HepG2 (cell line): ENCODE measurements around the gene NEU1. TPM values are rescaled to one million over a fixed set of nuclear protein-coding genes. Genes with fewer than 3 reads are reported as not detected.

Source experiments
- ATAD3A ChIP-seq: sonication (generic); formaldehyde crosslinking; IDR thresholded peaks from 2 replicates; pipeline ENCODE4 v1.4.0; 2020; ENCODE audit warnings: missing genetic modification reagents
- ATF1 ChIP-seq: IDR thresholded peaks from 2 replicates; pipeline ENCODE4 v1.6.1; 2016; ENCODE audit warnings: mild to moderate bottlenecking, control low read depth
- BRCA1 ChIP-seq: sonication (generic); formaldehyde crosslinking; IDR thresholded peaks from 2 replicates; pipeline ENCODE4 v1.4.0; 2020; ENCODE audit warnings: missing genetic modification reagents
- HDAC1 ChIP-seq: sonication (generic); formaldehyde crosslinking; IDR thresholded peaks from 2 replicates; pipeline ENCODE4 v1.5.1; 2020; ENCODE audit warnings: mild to moderate bottlenecking, missing genetic modification reagents
- SOX13 ChIP-seq, 3 experiments: fragments of 450-650 bp in 1 of 3; sonication (generic) in 1 of 3; formaldehyde crosslinking in 1 of 3; IDR thresholded peaks in 2 of 3; conservative IDR thresholded peaks in 1 of 3; 2 replicates each; pipeline versions ENCODE4 v1.5.0 to v1.6.1; 2016 to 2020; ENCODE audit warnings: antibody characterized with exemption in 1 of 3, mild to moderate bottlenecking in 1 of 3, missing compliant biosample characterization in 1 of 3, missing genetic modification reagents in 1 of 3, moderate library complexity in 1 of 3
- ZNF616 ChIP-seq: sonication (generic); formaldehyde crosslinking; IDR thresholded peaks from 2 replicates; pipeline ENCODE4 v1.5.0; 2020; ENCODE audit warnings: low read depth, mild to moderate bottlenecking, missing genetic modification reagents
- polyA plus RNA-seq, 8 experiments: library from polyadenylated mRNA; depleted of rRNA in 3 of 8; stranded (reverse) in 7 of 8; unstranded in 1 of 8; fragments of >200 nt; fragmentation: Illumina TruSeq in 4 of 8; extraction: Trizol in 4 of 8; gene quantifications; 2 replicates each; pipeline versions ENCODE4 v1.2.1 to v1.2.3, GENCODE V29; 2011 to 2016; ENCODE audit warnings: low read depth in 4 of 8, missing spikeins in 1 of 8, mixed read lengths in 1 of 8; ENCODE audit not compliant: insufficient read depth in 1 of 8
- total RNA-seq, 5 experiments: library from RNA; depleted of rRNA; stranded (reverse); fragments of >200 nt; fragmentation: Illumina TruSeq; extraction: Trizol; gene quantifications; 2 replicates each; pipeline ENCODE4 v1.2.3, GENCODE V29; 2016; ENCODE audit warnings: low read depth in 1 of 5
- TF ChIP-seq, protein P1 (sequence below): sonication (generic); formaldehyde crosslinking; IDR thresholded peaks from 2 replicates; pipeline ENCODE4 v1.4.0; 2020; ENCODE audit warnings: missing genetic modification reagents, borderline replicate concordance
- TF ChIP-seq, protein P2 (sequence below): sonication (generic); formaldehyde crosslinking; IDR thresholded peaks from 2 replicates; pipeline ENCODE4 v1.9.0; 2021; ENCODE audit warnings: missing genetic modification reagents, mild to moderate bottlenecking, borderline replicate concordance
- TF ChIP-seq, protein P3 (sequence below): sonication (generic); formaldehyde crosslinking; IDR thresholded peaks from 2 replicates; pipeline ENCODE4 v1.5.1; 2020; ENCODE audit warnings: mild to moderate bottlenecking, missing genetic modification reagents, moderate library complexity
- TF ChIP-seq, protein P4 (sequence below): sonication (generic); formaldehyde crosslinking; IDR thresholded peaks from 2 replicates; pipeline ENCODE4 v1.4.0; 2020; ENCODE audit warnings: missing genetic modification reagents, low read depth, mild to moderate bottlenecking, borderline replicate concordance
- TF ChIP-seq, protein P5 (sequence below): IDR thresholded peaks from 2 replicates; pipeline ENCODE4 v1.6.1; 2018; ENCODE audit warnings: missing genetic modification reagents
- TF ChIP-seq, protein P6 (sequence below): sonication (generic); formaldehyde crosslinking; conservative IDR thresholded peaks from 2 replicates; pipeline ENCODE4 v1.4.0; 2020; ENCODE audit warnings: missing genetic modification reagents

Gene NEU1
- total and polyA plus RNA-seq, 2 of the 13 experiments (the other 11 are each of a cell fraction or from before 2014, with no cell fraction given), result 215 to 297 TPM

DNA sequence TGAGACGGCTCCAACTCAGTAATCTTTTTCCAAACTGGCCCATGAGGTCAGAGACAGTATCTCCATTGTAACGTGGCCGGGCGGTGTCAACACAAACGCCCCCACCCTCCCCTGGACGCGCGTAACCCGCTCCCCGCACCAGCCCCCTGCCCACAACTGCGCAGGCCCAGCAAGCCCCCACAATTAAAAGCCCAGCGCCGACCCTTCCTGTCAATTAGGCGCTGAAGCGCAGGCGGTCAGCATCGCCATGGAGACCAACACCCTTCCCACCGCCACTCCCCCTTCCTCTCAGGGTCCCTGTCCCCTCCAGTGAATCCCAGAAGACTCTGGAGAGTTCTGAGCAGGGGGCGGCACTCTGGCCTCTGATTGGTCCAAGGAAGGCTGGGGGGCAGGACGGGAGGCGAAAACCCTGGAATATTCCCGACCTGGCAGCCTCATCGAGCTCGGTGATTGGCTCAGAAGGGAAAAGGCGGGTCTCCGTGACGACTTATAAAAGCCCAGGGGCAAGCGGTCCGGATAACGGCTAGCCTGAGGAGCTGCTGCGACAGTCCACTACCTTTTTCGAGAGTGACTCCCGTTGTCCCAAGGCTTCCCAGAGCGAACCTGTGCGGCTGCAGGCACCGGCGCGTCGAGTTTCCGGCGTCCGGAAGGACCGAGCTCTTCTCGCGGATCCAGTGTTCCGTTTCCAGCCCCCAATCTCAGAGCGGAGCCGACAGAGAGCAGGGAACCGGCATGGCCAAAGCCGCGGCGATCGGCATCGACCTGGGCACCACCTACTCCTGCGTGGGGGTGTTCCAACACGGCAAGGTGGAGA, 47.4 kb downstream of the NEU1 start, which contains the start of the genes HSPA1A and HSPA1L (continued):
- TF ChIP-seq, protein P1, sequence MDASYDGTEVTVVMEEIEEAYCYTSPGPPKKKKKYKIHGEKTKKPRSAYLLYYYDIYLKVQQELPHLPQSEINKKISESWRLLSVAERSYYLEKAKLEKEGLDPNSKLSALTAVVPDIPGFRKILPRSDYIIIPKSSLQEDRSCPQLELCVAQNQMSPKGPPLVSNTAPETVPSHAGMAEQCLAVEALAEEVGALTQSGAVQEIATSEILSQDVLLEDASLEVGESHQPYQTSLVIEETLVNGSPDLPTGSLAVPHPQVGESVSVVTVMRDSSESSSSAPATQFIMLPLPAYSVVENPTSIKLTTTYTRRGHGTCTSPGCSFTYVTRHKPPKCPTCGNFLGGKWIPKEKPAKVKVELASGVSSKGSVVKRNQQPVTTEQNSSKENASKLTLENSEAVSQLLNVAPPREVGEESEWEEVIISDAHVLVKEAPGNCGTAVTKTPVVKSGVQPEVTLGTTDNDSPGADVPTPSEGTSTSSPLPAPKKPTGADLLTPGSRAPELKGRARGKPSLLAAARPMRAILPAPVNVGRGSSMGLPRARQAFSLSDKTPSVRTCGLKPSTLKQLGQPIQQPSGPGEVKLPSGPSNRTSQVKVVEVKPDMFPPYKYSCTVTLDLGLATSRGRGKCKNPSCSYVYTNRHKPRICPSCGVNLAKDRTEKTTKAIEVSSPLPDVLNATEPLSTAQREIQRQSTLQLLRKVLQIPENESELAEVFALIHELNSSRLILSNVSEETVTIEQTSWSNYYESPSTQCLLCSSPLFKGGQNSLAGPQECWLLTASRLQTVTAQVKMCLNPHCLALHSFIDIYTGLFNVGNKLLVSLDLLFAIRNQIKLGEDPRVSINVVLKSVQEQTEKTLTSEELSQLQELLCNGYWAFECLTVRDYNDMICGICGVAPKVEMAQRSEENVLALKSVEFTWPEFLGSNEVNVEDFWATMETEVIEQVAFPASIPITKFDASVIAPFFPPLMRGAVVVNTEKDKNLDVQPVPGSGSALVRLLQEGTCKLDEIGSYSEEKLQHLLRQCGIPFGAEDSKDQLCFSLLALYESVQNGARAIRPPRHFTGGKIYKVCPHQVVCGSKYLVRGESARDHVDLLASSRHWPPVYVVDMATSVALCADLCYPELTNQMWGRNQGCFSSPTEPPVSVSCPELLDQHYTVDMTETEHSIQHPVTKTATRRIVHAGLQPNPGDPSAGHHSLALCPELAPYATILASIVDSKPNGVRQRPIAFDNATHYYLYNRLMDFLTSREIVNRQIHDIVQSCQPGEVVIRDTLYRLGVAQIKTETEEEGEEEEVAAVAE (CRISPR knock-in tag), result peak; percentile 70; the same call in 1 of the 2 replicates
- TF ChIP-seq ZNF616 (CRISPR knock-in tag), result no peak
- TF ChIP-seq, protein P2, sequence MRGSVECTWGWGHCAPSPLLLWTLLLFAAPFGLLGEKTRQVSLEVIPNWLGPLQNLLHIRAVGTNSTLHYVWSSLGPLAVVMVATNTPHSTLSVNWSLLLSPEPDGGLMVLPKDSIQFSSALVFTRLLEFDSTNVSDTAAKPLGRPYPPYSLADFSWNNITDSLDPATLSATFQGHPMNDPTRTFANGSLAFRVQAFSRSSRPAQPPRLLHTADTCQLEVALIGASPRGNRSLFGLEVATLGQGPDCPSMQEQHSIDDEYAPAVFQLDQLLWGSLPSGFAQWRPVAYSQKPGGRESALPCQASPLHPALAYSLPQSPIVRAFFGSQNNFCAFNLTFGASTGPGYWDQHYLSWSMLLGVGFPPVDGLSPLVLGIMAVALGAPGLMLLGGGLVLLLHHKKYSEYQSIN (CRISPR knock-in tag), result no peak
- TF ChIP-seq, protein P3, sequence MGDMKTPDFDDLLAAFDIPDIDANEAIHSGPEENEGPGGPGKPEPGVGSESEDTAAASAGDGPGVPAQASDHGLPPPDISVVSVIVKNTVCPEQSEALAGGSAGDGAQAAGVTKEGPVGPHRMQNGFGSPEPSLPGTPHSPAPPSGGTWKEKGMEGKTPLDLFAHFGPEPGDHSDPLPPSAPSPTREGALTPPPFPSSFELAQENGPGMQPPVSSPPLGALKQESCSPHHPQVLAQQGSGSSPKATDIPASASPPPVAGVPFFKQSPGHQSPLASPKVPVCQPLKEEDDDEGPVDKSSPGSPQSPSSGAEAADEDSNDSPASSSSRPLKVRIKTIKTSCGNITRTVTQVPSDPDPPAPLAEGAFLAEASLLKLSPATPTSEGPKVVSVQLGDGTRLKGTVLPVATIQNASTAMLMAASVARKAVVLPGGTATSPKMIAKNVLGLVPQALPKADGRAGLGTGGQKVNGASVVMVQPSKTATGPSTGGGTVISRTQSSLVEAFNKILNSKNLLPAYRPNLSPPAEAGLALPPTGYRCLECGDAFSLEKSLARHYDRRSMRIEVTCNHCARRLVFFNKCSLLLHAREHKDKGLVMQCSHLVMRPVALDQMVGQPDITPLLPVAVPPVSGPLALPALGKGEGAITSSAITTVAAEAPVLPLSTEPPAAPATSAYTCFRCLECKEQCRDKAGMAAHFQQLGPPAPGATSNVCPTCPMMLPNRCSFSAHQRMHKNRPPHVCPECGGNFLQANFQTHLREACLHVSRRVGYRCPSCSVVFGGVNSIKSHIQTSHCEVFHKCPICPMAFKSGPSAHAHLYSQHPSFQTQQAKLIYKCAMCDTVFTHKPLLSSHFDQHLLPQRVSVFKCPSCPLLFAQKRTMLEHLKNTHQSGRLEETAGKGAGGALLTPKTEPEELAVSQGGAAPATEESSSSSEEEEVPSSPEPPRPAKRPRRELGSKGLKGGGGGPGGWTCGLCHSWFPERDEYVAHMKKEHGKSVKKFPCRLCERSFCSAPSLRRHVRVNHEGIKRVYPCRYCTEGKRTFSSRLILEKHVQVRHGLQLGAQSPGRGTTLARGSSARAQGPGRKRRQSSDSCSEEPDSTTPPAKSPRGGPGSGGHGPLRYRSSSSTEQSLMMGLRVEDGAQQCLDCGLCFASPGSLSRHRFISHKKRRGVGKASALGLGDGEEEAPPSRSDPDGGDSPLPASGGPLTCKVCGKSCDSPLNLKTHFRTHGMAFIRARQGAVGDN (CRISPR knock-in tag), result peak; percentile 67
- TF ChIP-seq, protein P4, sequence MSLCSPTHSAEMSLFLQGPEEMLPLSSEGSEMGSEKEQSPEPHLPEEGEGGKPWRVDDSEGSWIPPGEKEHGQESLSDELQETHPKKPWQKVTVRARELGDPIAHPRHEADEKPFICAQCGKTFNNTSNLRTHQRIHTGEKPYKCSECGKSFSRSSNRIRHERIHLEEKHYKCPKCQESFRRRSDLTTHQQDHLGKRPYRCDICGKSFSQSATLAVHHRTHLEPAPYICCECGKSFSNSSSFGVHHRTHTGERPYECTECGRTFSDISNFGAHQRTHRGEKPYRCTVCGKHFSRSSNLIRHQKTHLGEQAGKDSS, result no peak
- TF ChIP-seq SOX13 (IDR thresholded peaks at IDR 0.05), result 0 out of 2 replicates have a peak, but pooled peaks have one; percentile 39
- no peak for TF ChIP-seq SOX13 (CRISPR knock-in tag; conservative IDR thresholded peaks at IDR 0.05 in 1 of 2, IDR thresholded peaks at IDR 0.05 in 1 of 2)
- no peak for TF ChIP-seq ATF1 (CRISPR knock-in tag)
- no peak for TF ChIP-seq ATAD3A (CRISPR knock-in tag)
- TF ChIP-seq, protein P5, sequence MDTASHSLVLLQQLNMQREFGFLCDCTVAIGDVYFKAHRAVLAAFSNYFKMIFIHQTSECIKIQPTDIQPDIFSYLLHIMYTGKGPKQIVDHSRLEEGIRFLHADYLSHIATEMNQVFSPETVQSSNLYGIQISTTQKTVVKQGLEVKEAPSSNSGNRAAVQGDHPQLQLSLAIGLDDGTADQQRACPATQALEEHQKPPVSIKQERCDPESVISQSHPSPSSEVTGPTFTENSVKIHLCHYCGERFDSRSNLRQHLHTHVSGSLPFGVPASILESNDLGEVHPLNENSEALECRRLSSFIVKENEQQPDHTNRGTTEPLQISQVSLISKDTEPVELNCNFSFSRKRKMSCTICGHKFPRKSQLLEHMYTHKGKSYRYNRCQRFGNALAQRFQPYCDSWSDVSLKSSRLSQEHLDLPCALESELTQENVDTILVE (CRISPR knock-in tag), result peak; percentile 69; the same call in 1 of the 2 replicates
- no peak for TF ChIP-seq BRCA1 (CRISPR knock-in tag)
- peak; percentile 39; the same call in 1 of the 2 replicates for TF ChIP-seq HDAC1 (CRISPR knock-in tag)
- TF ChIP-seq, protein P6, sequence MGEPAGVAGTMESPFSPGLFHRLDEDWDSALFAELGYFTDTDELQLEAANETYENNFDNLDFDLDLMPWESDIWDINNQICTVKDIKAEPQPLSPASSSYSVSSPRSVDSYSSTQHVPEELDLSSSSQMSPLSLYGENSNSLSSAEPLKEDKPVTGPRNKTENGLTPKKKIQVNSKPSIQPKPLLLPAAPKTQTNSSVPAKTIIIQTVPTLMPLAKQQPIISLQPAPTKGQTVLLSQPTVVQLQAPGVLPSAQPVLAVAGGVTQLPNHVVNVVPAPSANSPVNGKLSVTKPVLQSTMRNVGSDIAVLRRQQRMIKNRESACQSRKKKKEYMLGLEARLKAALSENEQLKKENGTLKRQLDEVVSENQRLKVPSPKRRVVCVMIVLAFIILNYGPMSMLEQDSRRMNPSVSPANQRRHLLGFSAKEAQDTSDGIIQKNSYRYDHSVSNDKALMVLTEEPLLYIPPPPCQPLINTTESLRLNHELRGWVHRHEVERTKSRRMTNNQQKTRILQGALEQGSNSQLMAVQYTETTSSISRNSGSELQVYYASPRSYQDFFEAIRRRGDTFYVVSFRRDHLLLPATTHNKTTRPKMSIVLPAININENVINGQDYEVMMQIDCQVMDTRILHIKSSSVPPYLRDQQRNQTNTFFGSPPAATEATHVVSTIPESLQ, result no peak
